CD4-positive, CD25-positive, alpha-beta regulatory T cell (primary cell): ENCODE data around the gene ZNF77. TPM values are rescaled to one million over a fixed set of nuclear protein-coding genes. Genes with fewer than 3 reads are reported as not detected.

Experiments used
- ATAC-seq, 2 donors: fragments of 150-1000 bp; cut with Tn5 transposase; one replicate each; pipeline ENCODE4 v1.10.0; 2021; ENCODE audit warnings: low read depth in 2 of 2, moderate number of reproducible peaks in 2 of 2, moderate library complexity in 1 of 2
- DNase-seq, 3 donors: peaks; one replicate each; pipeline versions ENCODE4 v3.0.0 to v3.0.0-alpha.2; 2012 to 2022; ENCODE audit warnings: mixed read lengths in 1 of 3
- H3K27ac ChIP-seq: one replicate; pipeline ENCODE4 v1.7.0; 2013; ENCODE audit warnings: mild to moderate bottlenecking, low read length; ENCODE audit not compliant: insufficient read depth, poor library complexity, severe bottlenecking
- H3K27me3 ChIP-seq: one replicate; pipeline ENCODE4 v1.7.0; 2013; ENCODE audit warnings: low read length; ENCODE audit not compliant: control insufficient read depth, insufficient read depth
- H3K36me3 ChIP-seq: one replicate; pipeline ENCODE4 v1.7.0; 2013; ENCODE audit warnings: mild to moderate bottlenecking, low read length, moderate library complexity; ENCODE audit not compliant: control insufficient read depth, insufficient read depth
- H3K4me1 ChIP-seq: 2 replicates; pipeline ENCODE4 v1.7.0; 2013; ENCODE audit warnings: mild to moderate bottlenecking, low read length; ENCODE audit not compliant: insufficient read depth, control insufficient read depth, poor library complexity, severe bottlenecking
- H3K4me3 ChIP-seq: one replicate; pipeline ENCODE4 v1.7.0; 2013; ENCODE audit warnings: low read depth, mild to moderate bottlenecking, low read length, moderate library complexity
- H3K9me3 ChIP-seq, 2 experiments: 1 replicate in 1 of 2; 2 replicates in 1 of 2; pipeline ENCODE4 v1.7.0; 2013; ENCODE audit warnings: low read length in 2 of 2, mild to moderate bottlenecking in 1 of 2, moderate library complexity in 1 of 2; ENCODE audit not compliant: control insufficient read depth in 2 of 2
- H3K27ac Mint-ChIP-seq, 3 donors: one replicate each; pipeline ENCODE4 v1.8.0; 2020 to 2022; ENCODE audit warnings: mild to moderate bottlenecking in 3 of 3, mixed read lengths in 3 of 3, moderate library complexity in 2 of 3
- H3K27me3 Mint-ChIP-seq: one replicate; pipeline ENCODE4 v1.8.0; 2022; ENCODE audit warnings: mild to moderate bottlenecking, mixed read lengths
- H3K36me3 Mint-ChIP-seq: one replicate; pipeline ENCODE4 v1.8.0; 2020; ENCODE audit warnings: mixed read lengths
- H3K4me1 Mint-ChIP-seq, 4 donors: one replicate each; pipeline ENCODE4 v1.8.0; 2020 to 2022; ENCODE audit warnings: mixed read lengths in 4 of 4, mild to moderate bottlenecking in 1 of 4
- H3K4me3 Mint-ChIP-seq, 4 donors: one replicate each; pipeline ENCODE4 v1.8.0; 2020 to 2022; ENCODE audit warnings: mild to moderate bottlenecking in 4 of 4, mixed read lengths in 4 of 4, moderate library complexity in 3 of 4
- H3K9me3 Mint-ChIP-seq, 7 donors: one replicate each; pipeline ENCODE4 v1.8.0; 2020 to 2022; ENCODE audit warnings: mixed read lengths in 7 of 7, mild to moderate bottlenecking in 3 of 7, moderate library complexity in 2 of 7
- polyA plus RNA-seq, 4 donors: library from polyadenylated mRNA; unstranded; fragments of 300-500 nt; fragmentation: Illumina TruSeq; gene quantifications; one replicate each; pipeline ENCODE4 v1.2.3, GENCODE V29; 2021
- total RNA-seq: library from RNA; stranded (reverse); gene quantifications from one replicate; pipeline ENCODE4 v1.2.3, GENCODE V29; 2022

The ZNF77 gene
- total and polyA plus RNA-seq, 5 donors from 2014 or later: 0.48 to 3.0 (median 2.4) TPM

- Histone ChIP-seq H3K9me3 (no peaks in the 10 kb centered on the region), H3K4me3 (no peak overlapping the region), H3K36me3 (no peaks in the 10 kb centered on the region), H3K27ac (peak overlapping the region; percentile 23), H3K27me3 (no peaks in the 10 kb centered on the region), H3K4me1 (peaks cover 5% of the 10 kb centered on the region)
- no peak overlapping the region for H3K27ac Mint-ChIP-seq
- peak; percentile 50 to 59 (median 57) for DNase-seq
- H3K27me3 Mint-ChIP-seq: peaks cover 4% of the 10 kb centered on the region
- peaks cover 0 to 9% (median 3%) of the 10 kb centered on the region in 4 donors for H3K4me1 Mint-ChIP-seq
- ATAC-seq: peak; percentile 44 to 45
- no peaks in the 10 kb centered on the region for H3K9me3 Mint-ChIP-seq
- no peaks in the 10 kb centered on the region for H3K36me3 Mint-ChIP-seq
- peak overlapping the region in 3 of 4 donors; percentile 38 to 59 (median 49) for H3K4me3 Mint-ChIP-seq
Observed at GRCh38 chr19:2888731-2889224, 56.0 kb downstream of the ZNF77 start.

GRCh38 chr19:2887391-2887914 lies 57.3 kb downstream of the ZNF77 start:
- no peak overlapping the region for H3K4me3 Mint-ChIP-seq
- H3K36me3 Mint-ChIP-seq: no peaks in the 10 kb centered on the region
- DNase-seq (peak in 2 of 3 donors; percentile 39 to 55), ATAC-seq (peak in 1 of 2 donors; percentile 28)
- Histone ChIP-seq H3K4me3 (no peak overlapping the region), H3K9me3 (no peaks in the 10 kb centered on the region), H3K36me3 (no peaks in the 10 kb centered on the region), H3K27ac (no peak overlapping the region), H3K27me3 (no peaks in the 10 kb centered on the region), H3K4me1 (peaks cover 5% of the 10 kb centered on the region)
- no peaks in the 10 kb centered on the region for H3K9me3 Mint-ChIP-seq
- H3K4me1 Mint-ChIP-seq: peaks cover 0 to 9% (median 3%) of the 10 kb centered on the region in 4 donors
- H3K27ac Mint-ChIP-seq: no peak overlapping the region
- H3K27me3 Mint-ChIP-seq: no peaks in the 10 kb centered on the region

GRCh38 chr19:2885736-2886135 lies 59.0 kb downstream of the ZNF77 start:
- H3K9me3 Mint-ChIP-seq: no peaks in the 10 kb centered on the region

GRCh38 chr19:2883686-2884439 lies 60.9 kb downstream of the ZNF77 start:
- H3K27ac Mint-ChIP-seq: no peak overlapping the region

More at GRCh38 chr19:2885736-2886135, 59.0 kb downstream of the ZNF77 start:
- Mint-ChIP-seq H3K4me3 (no peak overlapping the region), H3K36me3 (no peaks in the 10 kb centered on the region), H3K27me3 (no peaks in the 10 kb centered on the region), H3K4me1 (peaks cover 0 to 9% (median 3%) of the 10 kb centered on the region in 4 donors), H3K27ac (no peak overlapping the region)
- no peaks in the 10 kb centered on the region for H3K27me3 ChIP-seq
- ATAC-seq (no peak), DNase-seq (no peak)
- H3K4me1 ChIP-seq: peaks cover 5% of the 10 kb centered on the region
- H3K27ac ChIP-seq: no peak overlapping the region
- H3K36me3 ChIP-seq: no peaks in the 10 kb centered on the region
- H3K4me3 ChIP-seq: no peak overlapping the region
- H3K9me3 ChIP-seq: no peaks in the 10 kb centered on the region

More at GRCh38 chr19:2883686-2884439, 60.9 kb downstream of the ZNF77 start:
- Histone ChIP-seq H3K27ac (no peak overlapping the region), H3K27me3 (no peaks in the 10 kb centered on the region), H3K4me3 (no peak overlapping the region), H3K9me3 (peaks cover 0 to 6% of the 10 kb centered on the region in 2 experiments), H3K36me3 (no peaks in the 10 kb centered on the region), H3K4me1 (peaks cover 5% of the 10 kb centered on the region)
- H3K4me1 Mint-ChIP-seq: peaks cover 0 to 9% (median 2%) of the 10 kb centered on the region in 4 donors
- no peak overlapping the region for H3K4me3 Mint-ChIP-seq
- H3K9me3 Mint-ChIP-seq: peaks cover 0 to 7% (median 0%) of the 10 kb centered on the region in 7 donors
- ATAC-seq (no peak), DNase-seq (no peak)
- no peaks in the 10 kb centered on the region for H3K27me3 Mint-ChIP-seq
- H3K36me3 Mint-ChIP-seq: no peaks in the 10 kb centered on the region

Other genes starting within 250 kb of the ZNF77 start
- 1.4 TPM for gene GNG7, start 242.3 kb downstream of the ZNF77 start, total RNA-seq
- 1 to 10 TPM in 3 of 4 donors, under 1 TPM in 1; 0.65 to 1.6 (median 1.1) TPM for gene GNG7, start 242.3 kb downstream of the ZNF77 start, polyA plus RNA-seq
- not detected for gene DIRAS1, start 223.6 kb downstream of the ZNF77 start, total RNA-seq
- gene DIRAS1, start 223.6 kb downstream of the ZNF77 start, polyA plus RNA-seq: not detected
- gene SLC39A3, start 205.0 kb downstream of the ZNF77 start, total RNA-seq: 14.6 TPM
- 10 to 100 TPM; 35.1 to 41.8 (median 36.9) TPM for gene SLC39A3, start 205.0 kb downstream of the ZNF77 start, polyA plus RNA-seq
- 35.7 TPM for gene SGTA, start 161.7 kb downstream of the ZNF77 start, total RNA-seq
- 10 to 100 TPM; 28.2 to 35.3 (median 31.5) TPM for gene SGTA, start 161.7 kb downstream of the ZNF77 start, polyA plus RNA-seq
- gene THOP1, start 159.5 kb downstream of the ZNF77 start, total RNA-seq: 26.5 TPM
- gene THOP1, start 159.5 kb downstream of the ZNF77 start, polyA plus RNA-seq: 10 to 100 TPM; 20.0 to 28.0 (median 23.3) TPM
- gene ZNF554, start 125.1 kb downstream of the ZNF77 start, total RNA-seq: 3.3 TPM
- 1 to 10 TPM; 1.8 to 6.1 (median 3.5) TPM for gene ZNF554, start 125.1 kb downstream of the ZNF77 start, polyA plus RNA-seq
- 3.0 TPM for gene ZNF555, start 103.5 kb downstream of the ZNF77 start, total RNA-seq
- 1 to 10 TPM; 2.0 to 7.3 (median 7.1) TPM for gene ZNF555, start 103.5 kb downstream of the ZNF77 start, polyA plus RNA-seq
- not detected for gene ZNF556, start 77.6 kb downstream of the ZNF77 start, total RNA-seq
- not detected for gene ZNF556, start 77.6 kb downstream of the ZNF77 start, polyA plus RNA-seq
- 3.0 TPM for gene ZNF57, start 44.0 kb downstream of the ZNF77 start, total RNA-seq
- 1 to 10 TPM; 3.2 to 7.6 (median 4.7) TPM for gene ZNF57, start 44.0 kb downstream of the ZNF77 start, polyA plus RNA-seq
- not detected for gene TLE6, start 32.6 kb upstream of the ZNF77 start, total RNA-seq
- not detected for gene TLE6, start 32.6 kb upstream of the ZNF77 start, polyA plus RNA-seq
- gene TLE2, start 84.3 kb upstream of the ZNF77 start, total RNA-seq: 9.3 TPM
- 1 to 10 TPM; 3.1 to 4.5 (median 3.9) TPM for gene TLE2, start 84.3 kb upstream of the ZNF77 start, polyA plus RNA-seq
- 1,009 TPM for gene TLE5, start 117.5 kb upstream of the ZNF77 start, total RNA-seq
- gene TLE5, start 117.5 kb upstream of the ZNF77 start, polyA plus RNA-seq: 100 to 1,000 TPM; 608 to 773 (median 661) TPM
- 0.81 TPM for gene GNA11, start 149.4 kb upstream of the ZNF77 start, total RNA-seq
- gene GNA11, start 149.4 kb upstream of the ZNF77 start, polyA plus RNA-seq: under 1 TPM in 3 of 4 donors, not detected in 1; 0.21 to 0.44 (median 0.23) TPM
- 43.0 TPM for gene GNA15, start 191.1 kb upstream of the ZNF77 start, total RNA-seq
- gene GNA15, start 191.1 kb upstream of the ZNF77 start, polyA plus RNA-seq: 1 to 10 TPM; 4.1 to 8.0 (median 6.2) TPM
- 159 TPM for gene S1PR4, start 233.8 kb upstream of the ZNF77 start, total RNA-seq
- gene S1PR4, start 233.8 kb upstream of the ZNF77 start, polyA plus RNA-seq: 100 to 1,000 TPM; 706 to 902 (median 799) TPM
- 48.0 TPM for gene NCLN, start 241.0 kb upstream of the ZNF77 start, total RNA-seq
- gene NCLN, start 241.0 kb upstream of the ZNF77 start, polyA plus RNA-seq: 10 to 100 TPM; 13.3 to 30.8 (median 20.4) TPM